GM19467 (cell line): Measurements from ENCODE around the gene MBD2.

ENCODE experiments used
- ATAC-seq: cut with Tn5 transposase; IDR thresholded peaks from one replicate; pipeline ENCODE4 v1.9.1; 2021; ENCODE audit warnings: mild to moderate bottlenecking, moderate library complexity; ENCODE audit not compliant: unreplicated experiment

MBD2 gene

GRCh38 chr18:54112356-54112755, 112.1 kb downstream of the MBD2 start:
- ATAC-seq: no peak

GRCh38 chr18:54109131-54109683, 115.3 kb downstream of the MBD2 start:
- no peak for ATAC-seq

GRCh38 chr18:54102123-54102522, 122.3 kb downstream of the MBD2 start:
- ATAC-seq: no peak
